Measurements from ENCODE around the gene MAPK1IP1L.
A peak's percentile ranks its signal among the peaks of the same experiment; 100 is the strongest.
"Not testable (repeated sequence)": the region's sequence is repeated elsewhere in the genome, so short reads cannot be mapped to it uniquely, and the experiment has no call there.

MAPK1IP1L gene

DNA sequence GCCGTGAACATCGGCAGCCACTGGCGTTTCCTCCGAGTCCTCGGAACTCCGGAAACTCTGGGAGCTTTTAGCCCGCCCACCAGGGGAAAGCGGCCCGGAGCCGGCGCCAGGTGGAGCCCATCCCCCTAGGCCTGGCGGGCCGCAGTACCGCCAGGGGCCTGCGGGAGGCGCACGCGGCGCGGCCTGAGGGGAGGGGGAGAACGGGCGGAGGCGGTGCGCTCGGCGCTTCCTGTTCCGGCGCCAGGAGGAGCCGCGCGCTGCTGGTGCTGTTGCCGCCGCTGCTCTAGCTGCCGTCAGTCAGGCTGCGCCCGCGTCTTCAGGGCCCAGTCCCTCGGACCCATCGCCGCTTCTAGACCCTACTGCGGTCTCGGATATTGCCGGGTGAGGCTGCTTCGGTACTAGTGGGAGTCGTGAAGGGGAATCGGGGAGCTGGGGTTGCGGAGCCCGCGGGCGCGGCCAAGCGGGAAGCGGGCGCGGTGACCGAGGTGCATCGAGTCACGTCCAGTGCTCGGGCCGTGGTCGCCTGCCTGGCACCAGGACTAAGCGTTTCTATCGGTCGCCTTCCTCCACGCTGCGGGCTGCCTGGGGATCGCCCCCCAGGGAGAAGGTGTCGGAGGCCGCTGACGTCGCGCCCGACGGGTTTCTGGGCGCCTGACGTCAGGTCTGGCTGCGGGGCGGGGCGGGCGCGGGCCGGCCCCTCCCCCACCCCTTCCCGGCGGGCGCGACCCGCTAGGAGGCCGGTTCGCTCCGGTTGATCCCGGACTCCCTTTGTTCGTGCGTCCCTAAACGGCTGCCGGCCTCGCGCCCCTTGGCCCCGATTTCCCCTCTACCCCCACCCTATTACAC lies at the start of gene MAPK1IP1L:
MAPK1IP1L (plus strand) TSS at position 225 of the 846 bp plus-strand sequence. CDS start 10,037 bp downstream, outside the sequence.
- peak; percentile 89 to 92 for DNase-seq

DNA sequence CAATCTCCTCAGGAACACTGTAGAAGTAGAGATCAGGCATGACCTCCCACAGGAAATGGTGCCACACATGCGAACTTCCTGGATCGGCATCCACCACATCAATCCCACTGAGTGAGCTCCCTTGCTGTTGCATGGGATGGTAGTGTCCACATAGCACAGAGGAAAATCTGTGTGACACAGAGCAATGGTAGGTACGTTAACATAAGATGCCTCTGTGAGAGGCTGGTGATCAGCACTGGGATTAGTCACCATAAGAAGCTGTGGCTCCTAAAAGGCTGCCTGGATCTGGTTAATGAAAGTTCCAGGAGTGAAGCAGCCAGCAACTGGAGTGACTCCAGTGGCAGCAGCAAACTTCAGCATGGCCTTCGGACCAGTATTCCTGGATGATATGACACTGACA lies 46.4 kb upstream of the MAPK1IP1L start:
- DNase-seq, result no peak

GRCh38 chr14:55015006-55015405 lies 36.4 kb upstream of the MAPK1IP1L start:
- no peak for DNase-seq

GRCh38 chr14:55019968-55020554 lies 31.4 kb upstream of the MAPK1IP1L start:
- DNase-seq, result no peak

GRCh38 chr14:55024365-55024764 lies 27.1 kb upstream of the MAPK1IP1L start:
- not testable (repeated sequence) for DNase-seq

DNA sequence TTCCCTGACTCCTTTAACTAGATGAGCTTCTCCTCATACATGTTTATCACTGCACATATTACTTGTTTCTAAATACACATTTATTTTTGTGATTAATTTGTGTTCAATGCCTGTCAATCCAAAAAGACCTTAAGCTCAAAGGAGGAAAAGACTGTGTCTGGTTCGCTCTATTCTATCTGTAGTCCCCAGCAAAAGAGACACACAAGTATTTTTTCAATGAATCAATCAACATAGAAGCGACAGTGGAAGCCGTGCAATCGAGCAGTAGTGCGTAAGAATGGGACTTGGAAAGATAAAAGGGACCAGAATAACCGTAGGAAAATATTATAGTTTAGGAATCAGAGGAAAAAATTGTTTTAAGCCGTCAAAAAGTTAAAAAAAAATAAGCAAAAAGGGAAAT lies 25.5 kb upstream of the MAPK1IP1L start:
- DNase-seq, result no peak

- no peak for DNase-seq
Observed at GRCh38 chr14:55026441-55026792, 25.0 kb upstream of the MAPK1IP1L start.

DNA sequence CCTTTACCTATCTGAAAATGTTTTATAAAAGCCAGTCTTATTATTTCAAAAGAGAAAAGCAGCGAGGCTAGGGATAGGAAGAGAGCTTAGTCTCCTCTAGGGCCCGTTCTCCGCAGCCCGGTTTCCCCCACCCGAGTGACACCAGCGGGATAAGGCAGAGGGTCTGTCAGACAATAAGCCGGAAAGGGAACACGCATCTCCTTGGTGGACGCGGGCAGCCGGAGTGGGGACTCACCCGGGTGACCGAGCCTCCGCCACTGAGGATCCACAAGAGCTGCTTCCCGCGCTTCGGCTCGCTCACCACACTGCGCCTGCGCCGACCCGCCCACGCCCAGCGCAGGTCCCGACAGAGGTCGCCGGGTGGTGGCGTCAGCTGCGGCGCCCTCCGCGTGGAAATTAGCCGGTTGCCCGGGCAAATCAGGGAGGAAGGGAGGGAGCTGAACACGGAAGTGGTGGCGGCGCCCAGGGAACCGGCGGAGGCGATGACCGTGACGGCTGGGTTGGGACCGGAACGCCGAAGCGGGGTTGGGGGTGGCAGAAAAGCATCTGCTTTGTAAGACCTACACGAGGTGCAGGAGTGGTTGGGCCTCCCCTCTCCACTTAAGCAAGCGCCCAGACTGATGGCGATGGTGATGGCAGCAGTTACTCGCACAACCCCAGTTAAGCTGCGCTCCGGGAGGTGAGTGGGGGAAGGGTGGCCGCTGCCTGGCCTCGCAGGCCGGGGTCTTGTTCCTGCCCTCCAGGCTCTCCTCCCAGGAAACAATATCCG lies 24.5 kb upstream of the MAPK1IP1L start, which contains the start of the genes SOCS4 and WDHD1:
SOCS4 (plus strand) TSS at position 444 of the 769 bp plus-strand sequence. CDS start 15,806 bp downstream, outside the sequence.
WDHD1 (minus strand) TSS at position 307 of the 769 bp plus-strand sequence. CDS start 312 bp downstream, outside the sequence.
- DNase-seq, result peak; percentile 92 to 95

- DNase-seq, result no peak
Observed at GRCh38 chr14:55028066-55028465, 23.4 kb upstream of the MAPK1IP1L start.

GRCh38 chr14:55028476-55028875 lies 23.0 kb upstream of the MAPK1IP1L start:
- no peak for DNase-seq

GRCh38 chr14:55031190-55031589 lies 20.3 kb upstream of the MAPK1IP1L start:
- DNase-seq, result no peak

GRCh38 chr14:55037995-55038394 lies 13.5 kb upstream of the MAPK1IP1L start:
- not testable (repeated sequence) for DNase-seq

DNA sequence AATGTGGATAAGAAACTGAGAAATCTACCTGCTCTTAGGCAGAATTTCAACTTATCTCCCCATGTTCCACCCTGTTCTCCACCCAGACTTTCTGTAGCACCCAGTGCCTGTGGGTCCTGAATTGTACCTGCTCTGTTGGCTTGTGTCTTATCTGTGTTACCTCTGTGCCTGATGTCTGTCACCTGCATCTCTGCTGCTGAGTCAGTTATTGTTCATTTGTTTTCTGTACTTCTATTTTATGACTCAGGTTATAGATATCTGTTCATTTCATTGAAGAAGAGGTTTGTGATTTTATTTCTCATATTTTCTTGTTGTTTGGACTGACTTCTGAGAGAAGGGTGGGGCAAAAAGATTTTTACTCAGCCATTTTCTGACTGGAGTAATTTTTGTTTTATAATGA lies 12.7 kb upstream of the MAPK1IP1L start:
- no peak for DNase-seq

DNA sequence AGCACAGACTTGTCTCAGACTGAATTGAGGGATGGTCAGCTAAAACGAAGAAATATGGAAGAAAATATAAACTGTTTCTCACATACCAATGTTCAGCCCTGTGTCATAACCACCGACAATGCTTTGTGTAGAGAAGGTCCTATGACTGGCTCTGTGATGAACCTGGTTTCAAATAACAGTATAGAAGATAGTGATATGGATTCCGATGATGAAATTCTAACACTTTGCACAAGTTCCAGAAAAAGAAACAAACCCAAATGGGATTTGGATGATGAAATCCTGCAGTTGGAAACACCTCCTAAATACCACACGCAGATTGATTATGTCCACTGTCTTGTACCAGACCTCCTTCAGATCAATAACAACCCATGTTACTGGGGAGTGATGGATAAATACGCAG lies 7.9 kb upstream of the MAPK1IP1L start:
- DNase-seq, result no peak

DNA sequence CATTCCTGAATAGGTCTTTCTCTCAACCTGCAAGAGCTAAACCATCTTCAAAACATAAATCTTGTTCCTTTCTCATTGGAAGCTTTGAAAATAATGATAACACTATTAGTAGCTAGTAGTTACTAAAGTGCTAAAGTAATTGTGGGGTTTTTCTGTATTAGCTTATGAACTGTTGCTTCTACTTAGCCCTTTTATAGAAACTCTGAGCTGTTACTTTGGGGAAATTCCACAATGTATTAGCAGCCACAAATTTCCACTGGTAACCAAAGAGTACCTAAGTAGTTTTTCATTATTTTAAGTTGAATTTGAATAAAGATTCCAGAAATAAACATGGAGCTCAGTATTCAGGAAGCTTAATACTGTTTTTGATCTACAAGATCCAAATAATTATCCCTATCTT lies 6.4 kb upstream of the MAPK1IP1L start:
- DNase-seq, result no peak

DNA sequence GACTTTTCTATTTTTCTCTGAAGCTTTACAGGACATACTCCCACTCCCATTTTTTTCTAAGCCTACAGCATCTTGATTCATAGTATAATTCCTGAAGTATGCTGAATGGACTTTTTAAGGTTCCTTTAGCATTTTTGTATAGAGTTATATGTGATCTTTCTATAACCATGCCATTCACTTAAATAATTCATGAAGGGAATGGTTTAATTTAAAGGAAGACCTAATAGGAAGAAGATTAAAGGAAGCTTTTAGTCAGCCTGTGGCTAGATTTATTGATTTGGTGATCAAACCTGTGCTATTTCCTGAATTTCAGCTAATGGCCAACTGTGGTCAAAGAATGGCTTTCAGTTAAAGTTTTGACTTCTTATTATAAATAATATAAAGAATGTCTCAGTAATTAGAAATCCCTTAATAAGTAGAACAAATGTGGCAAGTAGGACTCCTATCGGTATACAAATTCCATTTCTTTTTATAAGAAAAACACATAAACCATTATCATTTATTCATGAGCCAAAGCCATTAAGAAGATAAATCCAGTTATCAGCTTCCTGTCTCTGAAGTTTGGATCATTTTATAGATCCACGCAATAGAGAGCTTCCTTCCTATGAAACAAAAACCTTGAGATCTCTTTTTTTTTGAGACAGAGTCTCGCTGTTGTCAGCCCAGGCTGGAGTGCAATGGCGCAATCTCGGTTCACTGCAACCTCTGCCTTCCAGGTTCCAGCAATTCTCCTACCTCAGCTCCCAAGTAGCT lies 4.0 kb upstream of the MAPK1IP1L start:
- no peak for DNase-seq

DNA sequence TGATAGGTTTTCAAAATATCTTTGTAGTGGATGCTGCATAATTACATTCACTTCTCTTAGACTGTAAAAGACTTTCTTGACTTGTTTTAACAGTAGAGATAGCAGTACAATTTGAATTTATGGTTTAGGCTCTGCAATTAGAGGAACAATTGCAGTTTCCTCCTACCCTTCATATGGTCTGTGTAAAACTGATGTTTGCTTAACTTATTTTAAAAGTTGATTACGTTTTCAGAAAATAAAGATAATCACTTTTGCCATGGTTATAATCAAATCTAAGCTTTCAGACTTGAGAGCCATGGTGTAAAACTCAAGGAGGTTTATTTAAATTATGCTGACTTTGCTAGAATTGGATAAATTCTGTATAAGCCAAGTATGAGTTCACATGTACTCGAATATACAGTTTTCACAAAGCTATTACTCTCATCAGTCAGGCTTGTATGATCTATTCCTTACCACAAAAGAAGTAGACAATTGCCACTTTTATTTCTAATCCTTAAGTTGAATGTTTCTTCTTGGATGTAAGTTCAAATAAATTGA lies 2.5 kb upstream of the MAPK1IP1L start:
- no peak for DNase-seq

DNA sequence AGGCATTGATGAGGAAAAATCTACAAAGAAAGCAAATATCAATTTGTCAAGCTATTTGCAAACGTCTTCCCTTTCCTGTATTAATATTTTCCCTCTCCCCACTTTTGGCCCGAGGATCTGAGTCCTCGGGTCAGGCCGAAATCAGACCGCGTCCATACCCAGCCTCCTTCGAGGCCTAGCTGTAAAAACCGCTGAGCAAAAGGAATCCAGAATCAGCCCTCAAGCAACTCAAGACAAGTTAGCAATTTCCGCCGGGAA lies 353 bp upstream of the MAPK1IP1L start:
- no peak for DNase-seq

- no peak for DNase-seq
Observed at GRCh38 chr14:55052269-55052930, 953 bp downstream of the MAPK1IP1L start.

DNA sequence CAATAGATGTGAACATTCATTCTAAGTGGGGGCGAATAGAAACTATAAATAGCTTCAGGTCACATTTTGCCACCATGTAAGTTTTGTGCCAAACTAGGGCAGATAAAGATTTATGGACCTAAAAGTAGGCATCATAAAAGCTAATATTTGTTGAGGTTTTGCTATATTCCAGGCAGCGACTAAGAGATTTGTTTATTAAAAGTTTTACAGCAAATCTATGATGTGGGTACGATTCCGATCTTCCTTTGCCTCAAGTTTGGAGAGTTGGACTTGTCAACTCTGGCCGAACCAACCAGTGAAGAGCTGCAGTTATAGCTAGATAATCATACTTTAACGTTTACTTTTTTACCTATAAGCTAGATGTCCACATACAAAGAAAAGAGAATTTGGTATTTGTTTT lies 1.6 kb downstream of the MAPK1IP1L start:
- no peak for DNase-seq

GRCh38 chr14:55053500-55053899 lies 2.1 kb downstream of the MAPK1IP1L start:
- DNase-seq, result no peak

- DNase-seq, result no peak
Observed at GRCh38 chr14:55054098-55054497, 2.7 kb downstream of the MAPK1IP1L start.
